G401 (cell line): ENCODE data around the gene OR52J3. TPM values are rescaled to one million over a fixed set of nuclear protein-coding genes. Genes with fewer than 3 reads are reported as not detected.

Source experiments
- DNase-seq: peaks from one replicate; pipeline ENCODE4 v3.0.0-alpha.2; 2015; ENCODE audit warnings: low spot score
- in situ Hi-C: cut with HindIII; loops from 2 replicates; pipeline ENCODE4 v1.10.0; 2016; ENCODE audit warnings: low sequenced_read_pairs, mixed read lengths
- total RNA-seq: library from RNA; depleted of rRNA; stranded (reverse); fragments of >200 nt; shearing (Covaris generic); gene quantifications from 2 replicates; pipeline ENCODE4 v1.2.3, GENCODE V29; 2014; rRNA removed

Gene OR52J3
- total RNA-seq, 1 experiment from 2014 or later, result not detected

DNA sequence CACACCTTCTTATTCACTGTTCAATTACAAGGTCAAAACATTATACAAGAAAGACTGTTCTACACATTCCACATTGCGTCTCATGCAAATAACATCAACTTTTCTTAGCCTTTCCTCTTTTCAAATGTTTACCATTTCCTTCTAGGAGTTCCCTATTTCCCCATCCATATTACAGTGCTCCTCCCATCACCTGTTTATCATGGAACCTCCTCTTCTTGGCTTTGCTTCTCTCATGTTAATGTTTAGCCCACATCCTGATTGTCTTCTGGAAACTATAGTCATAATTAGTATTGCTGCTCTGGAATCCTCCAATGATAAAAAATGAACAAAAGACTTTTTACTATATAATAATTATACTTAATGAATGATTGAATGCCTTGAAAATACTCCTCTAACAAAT lies 44.3 kb downstream of the OR52J3 start:
- in situ Hi-C loops, result no loop called here
- DNase-seq, result no peak

DNA sequence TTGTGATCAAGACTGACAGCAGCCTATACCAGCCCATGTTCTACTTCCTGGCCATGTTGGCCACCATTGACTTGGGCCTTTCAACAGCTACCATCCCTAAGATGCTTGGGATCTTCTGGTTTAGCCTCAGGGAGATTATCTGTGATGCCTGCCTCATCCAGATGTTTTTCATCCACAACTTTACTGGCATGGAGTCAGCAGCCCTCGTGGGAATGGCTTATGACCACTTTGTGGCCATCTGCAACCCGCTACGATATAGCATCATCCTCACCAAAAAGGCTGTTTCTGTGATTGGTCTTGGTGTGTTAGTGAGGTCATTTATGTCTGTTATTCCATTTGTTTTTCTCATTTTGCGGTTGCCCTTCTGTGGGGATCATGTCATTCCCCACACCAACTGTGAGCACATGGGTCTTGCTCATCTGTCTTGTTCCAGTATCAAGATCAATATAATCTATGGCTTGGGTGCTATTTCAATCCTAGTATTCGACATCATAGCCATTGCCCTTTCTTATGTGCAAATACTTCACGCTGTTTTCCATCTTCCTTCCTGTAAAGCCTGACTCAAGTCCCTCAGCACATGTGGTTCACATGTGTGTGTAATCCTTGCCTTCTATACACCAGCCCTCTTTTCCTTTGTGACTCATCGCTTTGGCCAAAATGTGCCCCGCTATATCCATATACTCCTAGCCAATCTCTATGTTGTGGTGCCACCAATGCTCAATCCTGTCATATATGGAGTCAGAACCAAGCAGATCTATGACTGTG lies 46.7 kb downstream of the OR52J3 start:
- in situ Hi-C loops, result no loop called here
- DNase-seq, result no peak

DNA sequence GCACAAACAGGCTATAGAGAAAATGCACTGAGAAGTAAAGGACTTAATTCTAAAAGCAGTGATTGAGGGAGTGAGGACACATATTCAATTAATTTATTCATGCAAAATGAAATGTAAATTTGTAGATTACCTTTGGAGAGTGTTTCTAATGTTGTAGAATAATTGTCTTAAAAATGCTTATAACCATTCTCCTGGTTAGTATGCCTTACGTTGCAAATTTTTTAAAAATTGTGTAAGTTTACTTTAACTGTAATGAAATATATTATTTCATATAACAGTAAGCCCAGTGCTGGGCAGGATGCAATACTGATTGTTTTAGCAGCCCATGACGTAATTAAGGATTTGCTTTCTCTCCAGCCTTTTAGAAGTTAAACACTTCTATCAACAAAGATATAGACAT lies 49.7 kb downstream of the OR52J3 start:
- in situ Hi-C loops, result no loop called here
- no peak for DNase-seq

Other genes with a start within 250 kb of the OR52J3 start
- gene OR52R1, start 242.1 kb upstream of the OR52J3 start, total RNA-seq, result not detected in 2 replicates
- gene OR51F2, start 225.2 kb upstream of the OR52J3 start, total RNA-seq, result not detected in 2 replicates
- gene OR51S1, start 197.3 kb upstream of the OR52J3 start, total RNA-seq, result not detected in 2 replicates
- not detected in 2 replicates for gene OR51T1, start 164.6 kb upstream of the OR52J3 start, total RNA-seq
- not detected in 2 replicates for gene OR51A7, start 142.7 kb upstream of the OR52J3 start, total RNA-seq
- gene OR51G2, start 127.2 kb upstream of the OR52J3 start, total RNA-seq, result not detected in 2 replicates
- not detected in 2 replicates for gene OR51G1, start 122.2 kb upstream of the OR52J3 start, total RNA-seq
- not detected in 2 replicates for gene OR51A4, start 98.9 kb upstream of the OR52J3 start, total RNA-seq
- gene OR51A2, start 90.8 kb upstream of the OR52J3 start, total RNA-seq, result not detected in 2 replicates
- gene OR51L1, start 51.7 kb upstream of the OR52J3 start, total RNA-seq, result not detected in 2 replicates
- not detected in 2 replicates for gene OR52E2, start 13.1 kb downstream of the OR52J3 start, total RNA-seq
- gene OR52E1, start 23.0 kb downstream of the OR52J3 start, total RNA-seq, result not detected in 2 replicates
- gene OR52A5, start 91.8 kb downstream of the OR52J3 start, total RNA-seq, result not detected in 2 replicates
- gene OR52A1, start 108.2 kb downstream of the OR52J3 start, total RNA-seq, result not detected in 2 replicates
- gene OR51V1, start 154.2 kb downstream of the OR52J3 start, total RNA-seq, result not detected in 2 replicates
- not detected in 2 replicates for gene HBB, start 180.5 kb downstream of the OR52J3 start, total RNA-seq
- gene HBD, start 188.0 kb downstream of the OR52J3 start, total RNA-seq, result not detected in 2 replicates
- gene HBG1, start 203.3 kb downstream of the OR52J3 start, total RNA-seq, result not detected in 2 replicates
- gene HBG2, start 208.3 kb downstream of the OR52J3 start, total RNA-seq, result not detected in 2 replicates
- not detected in 2 replicates for gene HBE1, start 223.4 kb downstream of the OR52J3 start, total RNA-seq